ENCODE data around the gene DYNC1H1.

Gene DYNC1H1

GRCh38 chr14:101986953-101987352, 22.6 kb downstream of the DYNC1H1 start:
- in situ Hi-C loops (cut with MboI; ENCODE audit: low sequenced_read_pairs): loop anchor here (10.0 kb wide), 1 partner anchor 48 kb away; no protein-coding TSS in a partner anchor

GRCh38 chr14:101988377-101988776, 24.0 kb downstream of the DYNC1H1 start:
- in situ Hi-C loops (cut with MboI; ENCODE audit: low sequenced_read_pairs): loop anchor here (10.0 kb wide), 1 partner anchor 46 kb away; no protein-coding TSS in a partner anchor

DNA sequence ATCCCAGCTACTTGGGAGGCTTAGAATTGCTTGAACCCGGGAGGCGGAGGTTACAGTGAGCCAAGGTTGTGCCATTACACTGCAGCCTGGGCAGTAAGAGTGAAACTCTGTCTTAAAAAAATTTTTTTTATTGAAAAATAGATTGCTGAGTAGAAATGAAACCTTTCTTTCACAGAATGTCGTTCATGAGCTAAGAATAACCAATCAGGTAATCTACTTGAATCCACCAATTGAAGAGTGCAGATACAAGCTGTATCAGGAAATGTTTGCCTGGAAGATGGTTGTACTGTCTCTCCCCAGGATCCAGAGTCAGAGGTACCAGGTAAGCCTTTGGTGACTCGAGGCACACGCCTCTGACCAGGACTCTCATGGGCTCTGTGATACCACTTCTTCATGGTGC, 27.0 kb downstream of the DYNC1H1 start:
- in situ Hi-C loops (cut with MboI; ENCODE audit: low sequenced_read_pairs): no loop called here

DNA sequence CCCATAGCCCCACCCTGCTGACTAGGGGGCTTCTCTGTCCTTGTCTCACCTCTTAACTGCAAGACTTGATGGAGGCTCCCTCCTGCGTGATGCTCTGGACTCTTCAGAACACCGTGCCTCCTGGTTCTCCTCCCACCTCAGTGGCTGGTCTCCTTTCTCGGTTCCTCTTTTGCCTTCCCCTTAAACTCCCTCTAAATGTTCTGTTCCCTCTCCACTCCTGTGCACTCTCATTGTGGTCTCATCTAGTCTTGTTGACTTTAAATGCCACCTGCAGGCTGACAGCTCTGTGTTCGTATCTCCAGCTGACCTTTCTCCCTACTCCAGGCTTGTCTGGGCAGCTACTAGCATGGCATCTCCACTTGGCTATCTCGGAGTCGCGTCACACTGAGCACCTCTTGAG, 28.3 kb downstream of the DYNC1H1 start:
- in situ Hi-C loops (cut with MboI; ENCODE audit: low sequenced_read_pairs): no loop called here

DNA sequence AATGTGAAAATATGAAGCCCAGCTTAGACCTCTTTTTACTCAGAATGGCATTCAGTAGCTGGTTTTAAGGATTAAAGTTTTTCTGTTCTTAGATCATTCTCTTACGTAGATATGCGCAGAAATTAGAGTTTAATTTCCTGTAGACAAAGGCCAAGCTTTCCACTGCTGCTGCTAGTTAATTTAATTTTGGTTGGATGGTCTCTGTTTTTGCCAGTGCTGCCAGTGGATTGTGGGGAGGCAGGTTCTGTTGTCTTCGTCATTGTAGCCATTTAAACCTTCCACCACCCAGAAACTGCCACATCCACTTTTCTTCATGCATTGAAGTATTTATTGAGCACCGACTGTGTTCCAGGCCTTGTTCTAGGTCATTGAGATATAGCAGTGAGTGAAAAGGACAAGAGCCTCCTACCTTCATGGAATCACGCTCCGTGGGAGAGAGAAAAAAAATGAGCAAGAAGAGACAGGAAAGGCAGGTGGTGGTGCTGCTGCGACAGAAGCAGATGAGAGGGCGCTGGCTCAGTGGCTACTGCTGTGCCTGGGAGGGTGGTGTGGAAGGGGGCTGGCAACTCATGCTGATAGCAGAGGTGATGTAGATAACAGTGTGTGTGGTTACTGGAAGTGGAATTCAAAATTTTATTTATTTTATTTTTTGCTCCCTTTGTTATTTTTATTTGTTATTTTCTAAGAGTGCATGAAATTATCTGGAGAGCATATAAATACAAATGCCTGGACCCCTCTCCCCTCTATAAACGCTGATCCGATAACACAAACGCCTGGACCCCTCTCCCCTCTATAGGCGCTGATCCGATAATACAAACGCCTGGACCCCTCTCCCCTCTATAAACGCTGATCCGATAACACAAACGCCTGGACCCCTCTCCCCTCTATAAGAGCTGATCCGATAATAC, 33.3 kb downstream of the DYNC1H1 start:
- in situ Hi-C loops (cut with MboI; ENCODE audit: low sequenced_read_pairs): no loop called here

- in situ Hi-C loops (cut with MboI; ENCODE audit: low sequenced_read_pairs): no loop called here
Observed at GRCh38 chr14:102000902-102001301, 36.5 kb downstream of the DYNC1H1 start.

GRCh38 chr14:102005336-102005735, 41.0 kb downstream of the DYNC1H1 start:
- in situ Hi-C loops (cut with MboI; ENCODE audit: low sequenced_read_pairs): no loop called here

DNA sequence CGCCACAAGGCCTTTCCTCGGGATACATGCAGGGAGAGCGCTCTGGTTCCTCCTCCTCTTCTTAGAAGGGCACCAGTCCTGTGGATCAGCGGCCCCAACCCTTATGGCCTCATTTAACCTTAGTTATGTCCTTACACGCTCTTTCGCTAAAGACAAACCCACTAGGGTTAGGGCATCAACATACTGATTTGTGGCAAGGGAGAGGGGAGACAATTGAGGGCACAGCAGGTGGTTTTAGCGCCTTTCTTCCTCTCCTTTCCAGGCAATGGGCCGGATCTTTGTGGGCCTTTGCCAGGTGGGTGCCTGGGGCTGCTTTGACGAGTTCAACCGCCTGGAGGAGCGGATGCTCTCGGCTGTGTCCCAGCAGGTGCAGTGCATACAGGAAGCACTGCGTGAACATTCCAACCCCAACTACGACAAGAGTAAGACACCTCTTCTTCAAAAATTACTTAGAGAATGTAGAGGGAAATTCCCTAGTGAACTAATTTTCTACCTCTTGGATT, 43.6 kb downstream of the DYNC1H1 start:
- in situ Hi-C loops (cut with MboI; ENCODE audit: low sequenced_read_pairs): no loop called here

DNA sequence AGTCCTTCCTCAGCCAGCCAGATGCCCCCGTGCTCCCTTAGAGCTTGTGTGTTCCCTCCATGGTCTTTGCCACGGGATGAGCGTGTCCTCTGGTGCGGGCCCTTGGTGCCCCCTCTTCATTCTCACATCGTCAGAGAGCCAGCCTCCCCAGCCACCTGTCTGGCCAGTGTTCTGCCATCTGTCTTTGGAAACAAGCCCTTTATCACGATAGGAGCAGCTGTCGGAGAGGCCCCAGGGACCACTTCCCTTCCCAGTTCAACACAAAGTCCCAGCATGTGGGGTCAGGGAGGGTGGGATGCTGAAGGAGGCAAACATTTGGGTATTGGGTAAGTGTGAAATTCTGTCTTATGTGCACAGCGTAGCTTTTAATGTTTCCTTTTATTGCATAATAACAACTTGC, 44.5 kb downstream of the DYNC1H1 start:
- in situ Hi-C loops (cut with MboI; ENCODE audit: low sequenced_read_pairs): no loop called here

- in situ Hi-C loops (cut with MboI; ENCODE audit: low sequenced_read_pairs): no loop called here
Observed at GRCh38 chr14:102011631-102012030, 47.3 kb downstream of the DYNC1H1 start.

DNA sequence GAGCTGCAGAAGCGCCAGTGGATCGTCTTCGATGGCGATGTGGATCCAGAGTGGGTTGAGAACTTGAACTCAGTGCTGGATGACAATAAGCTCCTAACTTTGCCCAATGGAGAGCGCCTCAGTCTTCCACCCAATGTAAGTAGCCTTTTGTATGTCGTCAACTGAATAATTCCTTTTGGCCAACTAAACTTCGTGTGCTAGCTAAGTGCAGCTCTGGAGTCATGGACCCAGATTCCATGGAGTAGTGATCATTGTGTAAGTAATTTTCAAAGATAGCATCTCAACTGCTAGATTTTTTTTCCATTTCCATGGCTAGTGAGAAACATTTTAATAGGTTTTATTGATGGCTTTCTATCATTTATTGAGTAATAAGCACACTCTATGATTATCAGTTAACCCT, 48.0 kb downstream of the DYNC1H1 start:
- in situ Hi-C loops (cut with MboI; ENCODE audit: low sequenced_read_pairs): no loop called here

DNA sequence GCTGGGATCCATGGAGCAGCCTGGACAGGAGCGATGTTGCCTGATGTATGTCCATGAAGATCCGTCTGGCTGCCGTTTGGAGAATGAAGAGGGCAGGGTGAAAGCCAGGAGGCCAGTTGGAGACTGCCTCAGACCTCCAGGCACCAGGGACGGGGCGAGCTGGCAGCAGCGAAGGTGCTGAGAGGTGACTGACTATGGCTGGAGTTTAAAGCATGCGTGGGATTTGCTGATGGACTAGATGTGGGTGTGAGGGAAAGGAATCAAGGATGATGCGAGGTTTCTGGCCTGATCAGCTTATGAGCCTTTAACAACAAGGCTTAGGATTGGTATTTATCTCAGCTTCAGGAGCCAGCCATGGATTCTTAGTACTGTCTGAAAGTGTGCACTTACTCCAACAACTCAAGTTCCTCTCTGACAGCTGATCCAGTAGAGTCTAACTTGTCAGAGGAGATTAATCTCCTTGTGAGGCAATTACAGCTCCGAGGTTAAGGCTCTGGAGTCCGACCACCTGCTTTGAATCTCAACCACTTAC, 49.4 kb downstream of the DYNC1H1 start:
- in situ Hi-C loops (cut with MboI; ENCODE audit: low sequenced_read_pairs): no loop called here

DNA sequence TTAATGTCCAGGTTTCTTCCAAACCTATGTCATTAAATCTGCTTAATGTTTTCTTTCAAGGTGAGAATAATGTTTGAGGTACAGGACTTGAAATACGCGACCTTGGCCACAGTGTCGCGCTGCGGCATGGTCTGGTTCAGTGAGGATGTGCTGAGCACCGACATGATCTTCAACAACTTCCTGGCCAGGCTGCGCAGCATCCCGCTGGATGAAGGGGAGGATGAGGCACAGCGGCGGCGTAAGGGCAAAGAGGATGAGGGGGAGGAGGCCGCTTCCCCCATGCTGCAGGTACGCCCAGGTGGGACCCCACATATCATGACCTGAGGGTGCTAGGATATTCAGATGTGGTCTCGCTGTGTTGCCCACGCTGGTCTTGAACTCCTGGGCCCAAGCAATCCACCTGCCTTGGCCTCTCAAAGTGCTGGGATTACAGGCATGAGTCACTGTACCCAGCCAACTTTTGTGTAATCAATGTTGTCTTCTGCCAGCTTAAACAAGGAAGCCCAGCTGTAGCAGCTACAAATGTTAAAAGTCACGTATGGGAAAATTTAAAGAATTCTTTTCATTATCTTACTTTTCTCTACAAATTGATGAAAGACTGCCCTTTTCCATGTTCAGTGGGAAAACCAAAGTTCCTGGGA, 50.8 kb downstream of the DYNC1H1 start:
- in situ Hi-C loops (cut with MboI; ENCODE audit: low sequenced_read_pairs): no loop called here

GRCh38 chr14:102015771-102016170, 51.4 kb downstream of the DYNC1H1 start:
- in situ Hi-C loops (cut with MboI; ENCODE audit: low sequenced_read_pairs): no loop called here

- in situ Hi-C loops (cut with MboI; ENCODE audit: low sequenced_read_pairs): no loop called here
Observed at GRCh38 chr14:102016420-102017090, 52.2 kb downstream of the DYNC1H1 start.

DNA sequence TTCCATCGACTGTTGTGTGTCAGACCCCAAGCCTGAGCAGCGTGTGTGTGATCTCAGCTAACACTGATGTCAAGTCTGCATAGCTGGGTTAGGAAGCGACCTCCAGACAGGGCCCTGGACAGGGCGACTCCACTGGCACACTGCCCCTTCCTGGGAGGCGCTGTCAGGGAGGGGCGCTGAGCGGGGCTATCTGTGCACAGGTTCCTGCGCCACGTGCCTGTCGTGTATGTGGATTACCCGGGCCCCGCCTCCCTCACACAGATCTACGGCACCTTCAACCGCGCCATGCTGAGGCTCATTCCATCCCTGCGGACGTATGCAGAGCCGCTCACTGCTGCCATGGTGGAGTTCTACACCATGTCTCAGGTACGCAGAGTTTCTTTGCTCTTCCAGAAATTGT, 53.9 kb downstream of the DYNC1H1 start:
- in situ Hi-C loops (cut with MboI; ENCODE audit: low sequenced_read_pairs): no loop called here

DNA sequence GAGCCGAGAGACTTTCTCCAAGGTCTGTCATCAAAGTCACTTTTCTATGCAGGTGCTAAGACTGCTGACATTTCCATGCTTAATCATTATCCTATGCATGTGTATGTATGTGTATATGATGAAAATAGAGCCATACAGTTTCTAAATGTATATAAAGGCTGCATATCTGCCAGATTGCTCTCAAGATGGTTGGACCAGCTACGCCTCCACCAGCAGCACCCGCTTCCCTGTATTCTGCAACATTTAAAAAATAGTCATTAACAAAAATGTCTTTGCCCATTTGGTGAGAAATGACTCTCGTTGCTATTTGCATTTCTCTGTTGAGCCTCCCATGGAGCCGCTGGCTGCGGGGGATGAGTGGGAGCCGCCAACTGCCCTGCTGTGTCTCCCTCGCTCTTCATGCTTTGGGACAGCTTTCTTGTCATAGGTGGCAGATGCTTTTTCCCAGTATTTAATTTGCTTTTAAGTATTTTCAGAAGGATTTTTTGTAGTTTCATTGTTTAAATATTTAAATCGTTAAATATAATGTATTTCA, 54.7 kb downstream of the DYNC1H1 start:
- in situ Hi-C loops (cut with MboI; ENCODE audit: low sequenced_read_pairs): no loop called here

GRCh38 chr14:102020058-102020971, 55.9 kb downstream of the DYNC1H1 start:
- in situ Hi-C loops (cut with MboI; ENCODE audit: low sequenced_read_pairs): no loop called here

GRCh38 chr14:102026934-102027333, 62.6 kb downstream of the DYNC1H1 start:
- in situ Hi-C loops (cut with MboI; ENCODE audit: low sequenced_read_pairs): no loop called here

- in situ Hi-C loops (cut with MboI; ENCODE audit: low sequenced_read_pairs): no loop called here
Observed at GRCh38 chr14:102027951-102028350, 63.6 kb downstream of the DYNC1H1 start.
